GM21526 (cell line): Measurements from ENCODE around the gene RETREG1.
"Not testable (repeated sequence)": the region's sequence is repeated elsewhere in the genome, so short reads cannot be mapped to it uniquely, and the experiment has no call there.

Source experiments
- ATAC-seq: cut with Tn5 transposase; IDR thresholded peaks from one replicate; pipeline ENCODE4 v1.9.1; 2021; ENCODE audit warnings: moderate library complexity; ENCODE audit not compliant: unreplicated experiment, low FRiP score

The RETREG1 gene

GRCh38 chr5:16493261-16493660, 123.5 kb downstream of the RETREG1 start:
- ATAC-seq: no peak

- no peak for ATAC-seq
These were observed 124.2 kb downstream of the RETREG1 start for GRCh38 chr5:16492398-16493140.

DNA sequence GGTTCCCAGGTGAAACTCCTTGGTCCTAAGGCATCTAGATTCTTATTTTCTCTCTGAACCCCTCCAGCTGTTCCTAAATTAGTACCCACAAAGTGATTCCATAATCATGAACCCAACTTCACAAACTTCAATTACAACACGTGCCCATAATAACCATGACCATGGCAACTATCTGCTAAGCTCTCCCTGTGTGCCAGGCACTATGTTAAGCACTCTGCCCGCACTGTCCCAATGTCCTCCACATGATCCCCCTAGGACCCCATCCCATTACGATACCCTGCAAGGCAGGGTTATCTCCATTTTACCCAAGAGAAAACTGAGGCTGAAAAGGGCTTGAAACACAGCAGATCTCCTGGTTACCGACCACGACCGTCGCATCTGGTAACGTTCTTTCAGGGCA, 125.9 kb downstream of the RETREG1 start:
- ATAC-seq: no peak

- ATAC-seq: peak; percentile 77
These were observed 127.4 kb downstream of the RETREG1 start for GRCh38 chr5:16489322-16489791.

- ATAC-seq: no peak
These were observed 129.3 kb downstream of the RETREG1 start for GRCh38 chr5:16487456-16487855.

- ATAC-seq: no peak
These were observed 130.1 kb downstream of the RETREG1 start for GRCh38 chr5:16486711-16487111.

- no peak for ATAC-seq
These were observed 131.1 kb downstream of the RETREG1 start for GRCh38 chr5:16485656-16486055.

- no peak for ATAC-seq
These were observed 132.7 kb downstream of the RETREG1 start for GRCh38 chr5:16484081-16484480.

DNA sequence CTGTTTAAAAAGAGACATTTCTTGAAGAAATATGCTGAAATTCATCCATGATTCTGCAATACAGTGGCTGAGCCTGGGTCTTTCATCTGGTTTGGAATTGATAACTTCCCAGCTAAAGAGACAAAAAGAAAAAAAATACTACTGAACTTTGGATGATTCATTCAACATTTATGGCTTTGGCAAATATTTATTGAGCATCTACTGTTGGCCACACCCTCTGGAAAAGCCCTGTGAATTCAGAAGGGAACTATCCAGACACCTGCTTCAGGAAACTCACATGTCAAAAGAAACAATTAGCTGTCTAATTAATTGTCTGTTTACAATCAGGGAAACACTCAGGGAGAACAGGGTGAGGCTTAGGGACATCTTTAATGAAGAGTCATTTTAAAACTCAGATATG, 133.4 kb downstream of the RETREG1 start:
- ATAC-seq: no peak

- no peak for ATAC-seq
These were observed 133.9 kb downstream of the RETREG1 start for GRCh38 chr5:16482891-16483290.

DNA sequence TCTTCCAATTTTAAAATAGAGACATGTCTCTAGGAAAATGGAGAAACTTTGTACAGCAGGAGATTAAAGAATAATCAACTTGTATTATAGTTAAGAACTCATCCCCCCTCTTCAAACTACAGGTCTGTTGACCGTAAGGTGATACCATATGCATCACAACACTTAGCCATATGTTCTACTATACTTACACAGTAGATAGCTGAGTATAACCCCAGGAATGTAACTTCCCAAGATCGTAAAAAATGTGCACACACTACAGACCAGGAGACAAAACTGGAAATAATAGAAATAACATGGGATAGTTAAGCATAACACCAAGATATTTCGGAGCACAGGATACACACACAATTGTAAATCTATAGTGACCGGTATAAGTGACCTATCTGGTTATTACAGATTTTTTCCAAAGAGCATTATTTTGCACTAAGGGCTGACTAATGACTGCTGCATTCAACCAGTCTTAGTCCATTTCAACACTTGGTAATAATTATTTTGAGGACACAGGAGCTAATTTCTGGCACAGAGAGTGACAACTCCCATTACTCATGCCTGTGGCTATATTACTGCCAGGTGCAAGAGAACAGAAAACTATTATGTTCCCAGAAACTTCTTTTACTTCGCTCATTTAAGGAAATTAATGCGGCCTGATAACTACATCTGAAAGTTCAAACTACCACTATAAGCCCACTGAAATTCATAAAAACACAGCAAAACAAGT, 135.8 kb downstream of the RETREG1 start:
- no peak for ATAC-seq

DNA sequence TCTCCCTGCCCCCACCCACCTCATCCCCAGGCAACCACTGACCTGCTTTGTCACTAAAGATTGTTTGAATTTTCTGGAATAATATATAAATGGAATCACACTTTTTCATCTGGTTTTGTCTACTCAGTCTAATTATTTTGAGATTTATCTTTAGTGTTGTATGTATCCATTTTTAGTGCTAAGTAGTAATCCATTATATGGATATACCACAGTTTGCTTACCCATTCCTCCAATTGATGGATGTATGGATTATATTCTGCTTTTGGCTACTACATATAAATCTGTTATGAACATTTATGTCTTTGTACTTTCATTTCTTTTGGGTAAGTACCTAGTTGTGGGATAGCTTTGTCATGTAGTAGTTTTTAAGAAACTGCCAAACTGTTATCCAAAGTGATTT, 136.7 kb downstream of the RETREG1 start:
- no peak for ATAC-seq

DNA sequence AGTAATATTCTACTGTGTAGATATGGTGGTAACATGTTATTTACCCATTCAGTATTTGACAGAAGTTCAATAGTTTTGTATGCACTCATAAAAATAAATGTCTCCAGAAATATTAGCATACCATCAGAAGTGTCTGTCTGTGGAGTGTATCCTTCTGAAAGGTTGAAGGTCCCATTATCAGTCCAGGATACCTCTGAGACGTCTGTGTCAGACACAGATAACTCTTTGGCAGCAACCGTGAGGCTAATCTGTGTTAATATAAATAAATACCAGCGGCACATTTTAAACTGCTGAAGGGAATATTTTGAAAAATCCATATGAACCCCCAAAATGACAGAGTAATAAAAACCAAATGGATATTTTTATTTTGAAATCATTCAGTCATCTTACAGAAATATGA, 139.3 kb downstream of the RETREG1 start:
- ATAC-seq: no peak

GRCh38 chr5:16476417-16476816, 140.4 kb downstream of the RETREG1 start:
- ATAC-seq: not testable (repeated sequence)

DNA sequence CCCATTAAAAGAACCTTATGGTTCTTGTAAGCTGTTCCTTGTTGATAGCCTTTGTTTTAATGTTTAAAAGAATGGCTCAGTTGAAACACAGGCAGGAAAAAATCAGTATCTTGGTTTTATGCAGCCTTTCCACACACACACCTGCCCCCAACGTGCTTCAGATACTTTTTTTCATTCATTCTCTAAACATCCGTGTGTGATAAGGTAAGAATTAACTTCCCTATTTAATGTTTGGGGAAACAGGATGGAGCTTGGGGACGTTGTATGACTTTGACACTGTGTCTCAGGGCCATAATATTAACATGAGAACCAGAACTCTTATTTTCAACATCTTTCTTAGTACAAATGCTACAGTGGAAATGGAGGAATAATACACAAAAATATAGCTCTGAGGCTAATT, 145.4 kb downstream of the RETREG1 start:
- no peak for ATAC-seq

DNA sequence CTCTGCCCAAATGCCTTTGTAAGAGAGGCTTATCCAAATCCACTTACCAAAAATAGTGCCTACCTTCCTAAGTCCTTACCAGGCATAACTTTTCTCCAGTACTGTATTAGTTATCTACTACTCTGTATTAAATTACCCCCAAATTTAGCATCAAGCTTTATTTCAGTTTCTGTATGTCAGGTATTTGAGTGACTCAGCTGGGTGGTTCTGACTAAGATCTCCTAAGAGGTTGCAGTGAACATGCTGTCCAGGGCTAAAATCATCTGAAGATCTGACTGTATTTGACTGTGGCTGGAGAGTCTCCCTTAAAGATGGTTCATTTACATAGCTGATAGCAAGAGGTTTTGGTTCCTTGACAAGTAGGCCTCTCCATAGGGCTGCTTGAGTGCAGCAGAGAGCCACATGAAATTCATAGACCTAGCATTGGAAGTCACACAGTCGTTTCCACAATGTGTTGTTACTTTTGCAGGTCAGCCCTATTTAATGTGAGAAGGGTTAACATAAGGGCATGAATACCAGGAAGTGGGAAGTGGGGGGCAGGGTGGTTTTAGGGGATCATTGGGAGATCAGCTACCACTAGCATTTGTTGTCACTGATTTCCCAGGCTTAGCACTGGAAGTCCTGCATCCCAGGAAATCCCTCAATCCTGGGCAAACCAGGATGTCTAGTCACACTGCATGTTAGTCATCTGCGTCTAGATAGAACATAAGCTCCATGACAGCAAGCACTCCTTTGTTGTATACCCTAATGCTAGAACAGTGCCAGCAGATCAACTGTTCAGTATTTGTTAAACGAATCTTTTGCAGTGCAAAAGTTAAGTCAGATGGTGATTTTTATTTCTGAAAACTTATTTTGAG, 149.2 kb downstream of the RETREG1 start:
- ATAC-seq: peak; percentile 72

GRCh38 chr5:16465544-16466432, 151.0 kb downstream of the RETREG1 start, which contains the start of gene ZNF622:
ZNF622 (minus strand) TSS chr5:16465800; CDS start chr5:16465665, 135 bp downstream.
- ATAC-seq: peak; percentile 83

DNA sequence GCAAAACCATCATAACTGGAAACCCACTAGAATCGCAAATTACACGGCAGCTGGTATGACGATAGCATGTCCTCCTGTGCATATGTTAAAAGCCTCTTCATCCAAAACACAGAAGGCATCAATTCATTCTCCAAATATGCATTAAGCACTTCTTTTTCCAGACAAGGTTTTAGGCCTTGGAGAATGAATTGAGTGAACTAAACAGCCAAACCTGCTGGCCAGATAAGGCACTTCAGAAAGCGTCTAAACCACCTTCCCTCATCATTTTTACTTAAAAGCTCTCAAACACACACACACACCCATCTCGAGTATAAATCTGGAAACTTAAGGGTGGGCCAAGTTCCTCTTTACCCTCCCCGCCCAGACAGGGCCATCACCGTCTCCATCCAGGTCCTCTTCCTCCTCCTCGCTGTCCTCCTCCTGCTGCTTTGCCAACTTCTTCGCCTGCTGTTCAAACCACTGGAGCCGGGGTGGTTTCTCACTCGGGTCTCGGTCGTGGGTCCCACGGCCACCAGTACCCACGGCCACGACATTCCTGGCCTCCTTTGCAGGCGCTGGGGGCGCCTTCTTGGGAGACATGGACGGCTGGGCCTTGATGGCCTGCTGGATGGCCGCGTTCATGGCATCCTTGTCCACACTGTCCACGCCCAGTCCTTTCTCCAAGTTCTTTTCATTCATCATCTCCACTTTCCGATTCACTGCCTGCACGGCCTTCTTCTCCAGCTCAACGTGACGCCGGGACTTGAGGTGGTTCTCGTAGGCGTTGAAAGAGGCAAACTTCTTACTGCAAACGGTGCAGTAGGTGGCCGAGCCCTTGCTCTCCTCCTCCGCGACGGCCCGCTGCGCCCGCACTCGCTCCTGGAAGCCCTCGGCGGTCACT, 151.9 kb downstream of the RETREG1 start:
- ATAC-seq: no peak

GRCh38 chr5:16464231-16464630, 152.6 kb downstream of the RETREG1 start:
- ATAC-seq: no peak
